Neural progenitor cell (in vitro differentiated cells): ENCODE measurements around the gene SHE. TPM values are rescaled to one million over a fixed set of nuclear protein-coding genes. Genes with fewer than 3 reads are reported as not detected.

Source experiments
- DNase-seq: peaks from one replicate; pipeline ENCODE4 v3.0.0-alpha.2; 2016; ENCODE audit warnings: low spot score
- H2AFZ ChIP-seq: fragments of 200-600 bp; sonication (generic); replicated peaks from 2 replicates; pipeline ENCODE4 v1.6.1; 2016; ENCODE audit warnings: antibody characterized with exemption
- H3F3A ChIP-seq: fragments of 200-600 bp; sonication (generic); 2 replicates; pipeline ENCODE4 v1.6.1; 2016; ENCODE audit warnings: antibody characterized with exemption, low read depth
- H3K27ac ChIP-seq: fragments of 200-600 bp; sonication (generic); 2 replicates; pipeline ENCODE4 v1.5.1; 2016; ENCODE audit warnings: mild to moderate bottlenecking
- H3K27me3 ChIP-seq: fragments of 200-600 bp; sonication (generic); 2 replicates; pipeline ENCODE4 v1.6.1; 2016; ENCODE audit warnings: mild to moderate bottlenecking, moderate library complexity
- H3K36me3 ChIP-seq: fragments of 200-600 bp; sonication (generic); 2 replicates; pipeline ENCODE4 v1.5.1; 2016
- H3K4me1 ChIP-seq: fragments of 200-600 bp; sonication (generic); 2 replicates; pipeline ENCODE4 v1.6.1; 2016; ENCODE audit warnings: mixed run types
- H3K4me2 ChIP-seq: fragments of 200-600 bp; sonication (generic); 2 replicates; pipeline ENCODE4 v1.6.1; 2016
- H3K4me3 ChIP-seq: fragments of 200-600 bp; sonication (generic); 2 replicates; pipeline ENCODE4 v1.5.1; 2016
- H3K79me2 ChIP-seq: fragments of 200-600 bp; sonication (generic); 2 replicates; pipeline ENCODE4 v1.6.1; 2016; ENCODE audit warnings: low read depth
- H3K9ac ChIP-seq: fragments of 200-600 bp; sonication (generic); 2 replicates; pipeline ENCODE4 v1.6.1; 2016
- H3K9me3 ChIP-seq: fragments of 200-600 bp; sonication (generic); 2 replicates; pipeline ENCODE4 v1.5.1; 2016; ENCODE audit warnings: low read depth
- H4K20me1 ChIP-seq: fragments of 200-600 bp; sonication (generic); 2 replicates; pipeline ENCODE4 v1.6.1; 2016; ENCODE audit warnings: low read depth
- H3K27ac Mint-ChIP-seq: 3 replicates; pipeline ENCODE4 v1.8.0; 2021; ENCODE audit warnings: mixed read lengths
- H3K27me3 Mint-ChIP-seq: 2 replicates; pipeline ENCODE4 v1.8.0; 2022; ENCODE audit warnings: low read depth, mild to moderate bottlenecking, inconsistent platforms, moderate library complexity, mixed read lengths; ENCODE audit not compliant: insufficient read depth
- H3K36me3 Mint-ChIP-seq: 3 replicates; pipeline ENCODE4 v1.8.0; 2021; ENCODE audit warnings: mixed read lengths
- H3K4me1 Mint-ChIP-seq: 3 replicates; pipeline ENCODE4 v1.8.0; 2021; ENCODE audit warnings: mixed read lengths
- H3K4me3 Mint-ChIP-seq: 3 replicates; pipeline ENCODE4 v1.8.0; 2021; ENCODE audit warnings: mild to moderate bottlenecking, moderate library complexity, mixed read lengths
- H3K9me3 Mint-ChIP-seq: 3 replicates; pipeline ENCODE4 v1.8.0; 2020; ENCODE audit warnings: mixed read lengths
- EZH2 ChIP-seq: fragments of 200-600 bp; sonication (generic); IDR thresholded peaks from 2 replicates; pipeline ENCODE4 v1.6.1; 2017; ENCODE audit warnings: antibody characterized with exemption, mild to moderate bottlenecking, moderate library complexity
- EZH2phosphoT487 ChIP-seq: fragments of 200-600 bp; sonication (generic); IDR thresholded peaks from 2 replicates; pipeline ENCODE4 v1.6.1; 2017; ENCODE audit warnings: antibody characterized with exemption
- total RNA-seq: library from RNA; depleted of rRNA; stranded (reverse); fragments of >200 nt; gene quantifications from 2 replicates; pipeline ENCODE4 v1.2.3, GENCODE V29; 2015; ENCODE audit warnings: low replicate concordance
- TF ChIP-seq, protein P1 (sequence below): fragments of 200-600 bp; sonication (generic); IDR thresholded peaks from 2 replicates; pipeline ENCODE4 v1.5.1; 2017; ENCODE audit warnings: antibody characterized with exemption, mild to moderate bottlenecking

Gene SHE
- total RNA-seq, 1 donor from 2014 or later = 0.04 TPM

- H3K9me3 Mint-ChIP-seq = peaks cover 10% of the 10 kb centered on the region
- no peak overlapping the region for H3K9ac ChIP-seq
- H2AFZ ChIP-seq = no peak overlapping the region
- H3K79me2 ChIP-seq = no peaks in the 10 kb centered on the region
- H3K36me3 Mint-ChIP-seq = no peaks in the 10 kb centered on the region
- peaks cover 45% of the 10 kb centered on the region for H3K27me3 Mint-ChIP-seq
- no peaks in the 10 kb centered on the region for H3F3A ChIP-seq
- H3K4me1 ChIP-seq = peaks cover 4% of the 10 kb centered on the region
- no peak overlapping the region for H3K27ac Mint-ChIP-seq
- H3K4me1 Mint-ChIP-seq = peaks cover 13% of the 10 kb centered on the region
- H3K27me3 ChIP-seq = peaks cover 81% of the 10 kb centered on the region
- no peak for TF ChIP-seq EZH2
- TF ChIP-seq, protein P1, sequence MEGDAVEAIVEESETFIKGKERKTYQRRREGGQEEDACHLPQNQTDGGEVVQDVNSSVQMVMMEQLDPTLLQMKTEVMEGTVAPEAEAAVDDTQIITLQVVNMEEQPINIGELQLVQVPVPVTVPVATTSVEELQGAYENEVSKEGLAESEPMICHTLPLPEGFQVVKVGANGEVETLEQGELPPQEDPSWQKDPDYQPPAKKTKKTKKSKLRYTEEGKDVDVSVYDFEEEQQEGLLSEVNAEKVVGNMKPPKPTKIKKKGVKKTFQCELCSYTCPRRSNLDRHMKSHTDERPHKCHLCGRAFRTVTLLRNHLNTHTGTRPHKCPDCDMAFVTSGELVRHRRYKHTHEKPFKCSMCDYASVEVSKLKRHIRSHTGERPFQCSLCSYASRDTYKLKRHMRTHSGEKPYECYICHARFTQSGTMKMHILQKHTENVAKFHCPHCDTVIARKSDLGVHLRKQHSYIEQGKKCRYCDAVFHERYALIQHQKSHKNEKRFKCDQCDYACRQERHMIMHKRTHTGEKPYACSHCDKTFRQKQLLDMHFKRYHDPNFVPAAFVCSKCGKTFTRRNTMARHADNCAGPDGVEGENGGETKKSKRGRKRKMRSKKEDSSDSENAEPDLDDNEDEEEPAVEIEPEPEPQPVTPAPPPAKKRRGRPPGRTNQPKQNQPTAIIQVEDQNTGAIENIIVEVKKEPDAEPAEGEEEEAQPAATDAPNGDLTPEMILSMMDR = no peak
- no peaks in the 10 kb centered on the region for H4K20me1 ChIP-seq
- no peaks in the 10 kb centered on the region for H3K36me3 ChIP-seq
- no peak overlapping the region for H3K4me3 ChIP-seq
- no peak overlapping the region for H3K4me2 ChIP-seq
- H3K9me3 ChIP-seq = no peaks in the 10 kb centered on the region
- DNase-seq = no peak
- H3K4me3 Mint-ChIP-seq = no peak overlapping the region
- no peak overlapping the region for H3K27ac ChIP-seq
Measured at GRCh38 chr1:154499446-154499845, 2.8 kb downstream of the SHE start.

GRCh38 chr1:154497026-154497806 is 5.0 kb downstream of the SHE start:
- Mint-ChIP-seq H3K27me3 (peaks cover 31% of the 10 kb centered on the region), H3K27ac (no peak overlapping the region), H3K9me3 (peaks cover 5% of the 10 kb centered on the region), H3K4me3 (peak overlapping the region; percentile 48), H3K36me3 (no peaks in the 10 kb centered on the region), H3K4me1 (peaks cover 23% of the 10 kb centered on the region)
- Histone ChIP-seq H3K9me3 (no peaks in the 10 kb centered on the region), H3K4me1 (peaks cover 12% of the 10 kb centered on the region), H3K4me3 (no peak overlapping the region), H3K27ac (no peak overlapping the region), H3F3A (no peaks in the 10 kb centered on the region), H3K4me2 (no peak overlapping the region), H3K27me3 (peaks cover 59% of the 10 kb centered on the region), H3K9ac (no peak overlapping the region), H4K20me1 (no peaks in the 10 kb centered on the region), H3K36me3 (no peaks in the 10 kb centered on the region), H2AFZ (no peak overlapping the region), H3K79me2 (no peaks in the 10 kb centered on the region)
- DNase-seq = no peak
- TF ChIP-seq EZH2 (no peak), EZH2phosphoT487 (no peak)
- TF ChIP-seq, protein P1 = no peak

DNA sequence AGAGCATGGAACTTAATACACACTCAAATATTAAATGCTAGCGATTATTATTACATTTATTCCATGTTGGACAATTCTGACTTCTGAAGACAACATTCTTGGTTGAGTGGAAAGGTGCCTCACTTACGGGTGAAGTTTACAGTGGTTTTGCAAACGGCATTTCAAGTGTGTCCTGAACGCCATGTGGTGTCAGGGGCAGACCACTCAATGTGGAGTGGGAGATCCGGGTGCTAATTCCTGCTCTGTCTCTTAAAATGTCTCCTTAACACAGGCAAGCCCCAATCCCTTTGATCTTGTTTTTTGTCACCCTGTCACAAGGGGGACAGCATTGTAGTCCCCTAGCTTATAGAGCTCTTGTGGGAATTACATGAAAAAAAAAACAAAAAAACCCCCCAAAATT is 5.8 kb downstream of the SHE start:
- no peaks in the 10 kb centered on the region for H4K20me1 ChIP-seq
- DNase-seq = no peak
- H3K4me3 Mint-ChIP-seq = no peak overlapping the region
- peaks cover 22% of the 10 kb centered on the region for H3K4me1 Mint-ChIP-seq
- H3K9me3 Mint-ChIP-seq = peaks cover 5% of the 10 kb centered on the region
- no peak for TF ChIP-seq EZH2phosphoT487
- no peak for TF ChIP-seq EZH2
- TF ChIP-seq, protein P1 = no peak
- no peaks in the 10 kb centered on the region for H3F3A ChIP-seq
- H3K4me1 ChIP-seq = peaks cover 10% of the 10 kb centered on the region
- H3K27me3 Mint-ChIP-seq = peaks cover 26% of the 10 kb centered on the region
- no peak overlapping the region for H3K9ac ChIP-seq
- H3K27ac Mint-ChIP-seq = no peak overlapping the region
- no peak overlapping the region for H3K4me2 ChIP-seq
- H3K79me2 ChIP-seq = no peaks in the 10 kb centered on the region
- H3K36me3 ChIP-seq = no peaks in the 10 kb centered on the region
- no peak overlapping the region for H3K27ac ChIP-seq
- H3K36me3 Mint-ChIP-seq = no peaks in the 10 kb centered on the region
- H3K4me3 ChIP-seq = no peak overlapping the region
- no peaks in the 10 kb centered on the region for H3K9me3 ChIP-seq
- H2AFZ ChIP-seq = no peak overlapping the region
- H3K27me3 ChIP-seq = peaks cover 51% of the 10 kb centered on the region
